HG03095 (cell line): ENCODE data around the gene GPER1.
A peak's percentile ranks its signal among the peaks of the same experiment; 100 is the strongest.
"Not testable (repeated sequence)": the region's sequence is repeated elsewhere in the genome, so short reads cannot be mapped to it uniquely, and the experiment has no call there.

ENCODE experiments used
- ATAC-seq: cut with Tn5 transposase; IDR thresholded peaks from one replicate; pipeline ENCODE4 v1.9.1; 2021; ENCODE audit warnings: moderate library complexity; ENCODE audit not compliant: unreplicated experiment

The GPER1 gene

DNA sequence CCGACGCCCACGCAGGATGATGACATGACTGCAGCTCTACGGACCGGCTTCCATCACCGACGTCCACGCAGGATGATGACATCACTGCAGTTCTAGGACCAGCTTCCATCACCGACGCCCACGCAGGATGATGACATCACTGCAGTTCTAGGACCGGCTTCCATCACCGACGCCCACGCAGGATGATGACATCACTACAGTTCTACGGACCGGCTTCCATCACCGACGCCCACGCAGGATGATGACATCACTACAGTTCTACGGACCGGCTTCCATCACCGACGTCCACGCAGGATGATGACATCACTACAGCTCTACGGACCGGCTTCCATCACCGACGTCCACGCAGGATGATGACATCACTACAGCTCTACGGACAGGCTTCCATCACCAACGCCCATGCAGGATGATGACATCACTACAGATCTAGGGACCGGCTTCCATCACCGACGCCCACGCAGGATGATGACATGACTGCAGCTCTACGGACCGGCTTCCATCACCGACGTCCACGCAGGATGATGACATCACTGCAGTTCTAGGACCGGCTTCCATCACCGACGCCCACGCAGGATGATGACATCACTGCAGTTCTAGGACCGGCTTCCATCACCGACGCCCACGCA is 28.6 kb downstream of the GPER1 start:
- ATAC-seq: not testable (repeated sequence)

DNA sequence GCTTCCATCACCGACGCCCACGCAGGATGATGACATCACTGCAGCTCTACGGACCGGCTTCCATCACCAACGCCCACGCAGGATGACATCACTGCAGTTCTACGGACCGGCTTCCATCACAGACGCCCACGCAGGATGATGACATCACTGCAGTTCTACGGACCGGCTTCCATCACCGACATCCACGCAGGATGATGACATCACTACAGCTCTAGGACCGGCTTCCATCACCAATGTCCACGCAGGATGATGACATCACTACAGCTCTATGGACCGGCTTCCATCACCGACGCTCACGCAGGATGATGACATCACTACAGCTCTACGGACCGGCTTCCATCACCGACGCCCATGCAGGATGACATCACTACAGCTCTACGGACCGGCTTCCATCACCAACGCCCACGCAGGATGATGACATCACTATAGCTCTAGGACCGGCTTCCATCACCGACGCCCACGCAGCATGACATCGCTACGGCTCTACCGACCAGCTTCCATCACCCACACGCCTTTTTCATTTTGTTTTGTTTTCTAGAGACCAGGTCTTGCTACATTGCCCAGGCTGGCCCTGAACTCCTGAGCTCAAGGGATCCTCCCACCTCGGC is 29.5 kb downstream of the GPER1 start:
- ATAC-seq: no peak

DNA sequence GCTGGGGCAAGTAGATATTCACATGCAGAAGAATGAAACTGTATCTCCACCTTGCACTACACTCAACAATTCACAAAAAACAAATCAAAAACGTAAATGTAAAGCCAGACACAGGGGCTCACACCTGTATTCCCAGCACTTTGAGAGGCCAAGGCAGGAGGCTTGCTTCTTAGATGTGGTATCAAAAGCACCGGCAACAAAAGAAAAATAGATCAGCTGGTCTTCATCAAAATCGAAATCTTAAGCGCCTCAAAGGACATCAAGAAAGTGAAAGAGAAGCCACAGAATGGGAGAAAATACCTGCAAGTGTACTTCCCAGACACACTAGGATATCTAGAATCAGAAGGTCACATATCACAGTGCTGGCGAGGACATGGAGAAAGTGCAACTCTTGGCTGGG is 31.3 kb downstream of the GPER1 start:
- ATAC-seq: no peak

DNA sequence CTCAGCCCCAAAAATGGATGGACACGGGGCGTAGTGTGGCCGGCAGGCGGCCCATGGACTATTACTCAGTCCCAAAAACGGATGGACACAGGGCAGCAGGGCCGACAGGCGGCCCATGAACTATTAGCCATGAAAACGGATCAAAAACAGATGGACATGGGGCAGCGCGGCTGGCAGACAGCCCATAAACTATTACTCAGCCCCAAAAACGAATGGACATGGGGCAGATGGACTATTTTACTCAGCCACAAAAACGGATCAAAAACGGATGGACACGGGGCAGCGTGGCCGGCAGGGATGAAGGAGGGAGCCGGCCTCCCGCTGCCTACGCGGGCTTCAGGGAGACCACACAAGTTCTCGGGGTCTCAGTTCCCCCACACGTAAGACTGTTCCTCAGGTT is 32.9 kb downstream of the GPER1 start:
- ATAC-seq: no peak

DNA sequence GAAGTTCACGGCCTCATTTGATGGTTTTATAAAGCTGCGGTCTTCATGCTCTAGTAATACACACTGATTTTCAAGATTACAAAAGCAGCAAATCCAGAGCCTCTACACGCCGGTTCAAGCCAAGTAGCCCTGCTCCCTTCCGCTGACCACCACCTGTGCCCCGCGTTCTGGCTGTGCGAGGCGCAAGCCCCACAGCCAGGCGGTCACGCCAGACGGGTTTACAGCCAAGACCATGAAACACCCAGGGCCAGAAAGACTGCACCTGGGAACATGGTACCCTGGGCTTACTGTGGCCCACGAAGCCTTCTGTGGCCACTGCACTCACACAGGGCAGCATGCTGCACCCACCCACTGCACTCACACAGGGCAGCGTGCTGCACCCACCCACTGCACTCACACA is 33.6 kb downstream of the GPER1 start:
- ATAC-seq: no peak

DNA sequence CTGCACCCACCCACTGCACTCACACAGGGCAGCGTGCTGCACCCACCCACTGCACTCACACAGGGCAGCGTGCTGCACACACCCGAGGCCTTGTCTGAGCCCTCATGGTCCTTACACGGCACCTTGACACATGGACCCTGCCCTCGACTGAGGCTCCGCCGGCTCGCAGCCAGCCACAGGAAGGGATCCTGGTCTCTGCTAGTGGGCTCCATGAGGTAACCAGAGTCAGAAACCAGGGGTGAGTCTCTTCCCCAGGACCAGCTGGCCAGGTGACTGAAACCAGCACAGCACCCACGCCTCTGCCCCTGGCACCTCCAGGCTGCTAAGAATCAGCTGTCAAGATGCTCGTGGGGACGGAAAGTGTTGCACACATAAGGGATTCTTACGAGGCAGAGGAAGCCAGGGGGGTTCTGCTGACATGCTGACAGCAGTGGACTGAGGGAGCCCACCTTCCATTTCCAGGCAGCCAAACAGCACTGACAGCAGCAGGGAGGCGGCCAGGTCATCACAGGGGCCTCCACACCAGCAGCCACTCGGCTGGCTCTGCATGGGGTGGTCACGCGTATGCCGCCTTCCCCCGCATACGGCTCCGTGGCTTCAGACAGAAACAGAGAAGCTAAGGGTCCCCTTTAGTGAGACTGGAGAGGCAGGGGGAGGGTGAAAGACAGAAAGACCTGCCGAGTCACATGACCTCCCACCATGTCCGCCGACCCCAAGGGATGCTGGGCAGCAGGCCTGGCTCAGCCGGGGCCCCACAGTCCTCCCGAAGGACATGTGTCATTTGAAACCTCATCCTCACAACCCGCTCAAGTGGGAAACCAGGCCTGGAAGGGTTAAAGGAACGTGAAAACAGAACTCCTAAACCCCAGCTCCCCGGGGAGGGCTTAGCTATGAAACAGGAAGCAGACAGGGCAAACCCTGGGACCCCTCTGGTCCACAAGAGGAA is 34.2 kb downstream of the GPER1 start:
- no peak for ATAC-seq

DNA sequence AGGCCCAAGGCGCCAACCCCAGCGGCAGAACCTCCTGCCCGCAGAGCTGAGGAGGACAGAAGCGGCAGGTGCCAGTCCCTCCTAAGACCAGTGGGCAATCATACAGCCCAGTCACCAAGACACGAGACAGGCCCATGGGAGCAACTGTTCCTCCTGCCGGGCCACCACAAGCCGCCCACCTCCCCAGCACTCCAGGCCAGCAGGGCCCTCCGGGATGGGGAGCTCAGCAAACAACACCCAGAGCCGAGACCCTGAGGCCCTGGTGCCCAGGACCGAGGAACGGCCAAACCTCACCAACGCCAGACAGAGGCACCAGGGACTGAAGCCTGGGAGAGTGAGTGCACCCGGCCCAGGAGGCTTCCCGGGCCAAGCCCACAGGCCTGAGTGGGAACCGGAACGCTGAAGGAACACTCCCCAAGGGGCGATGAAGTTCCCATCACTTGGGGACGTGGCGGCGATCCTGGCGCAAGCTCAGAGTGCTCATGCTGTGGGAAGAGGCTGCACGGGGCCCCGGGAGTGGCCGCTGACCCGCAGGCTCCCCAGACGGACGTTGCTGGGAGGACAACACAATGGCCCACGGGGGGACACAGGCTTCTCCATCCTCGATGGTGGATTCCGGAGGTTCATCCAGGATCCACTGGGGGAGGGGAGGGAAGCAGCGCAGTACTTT is 35.1 kb downstream of the GPER1 start:
- ATAC-seq: no peak

DNA sequence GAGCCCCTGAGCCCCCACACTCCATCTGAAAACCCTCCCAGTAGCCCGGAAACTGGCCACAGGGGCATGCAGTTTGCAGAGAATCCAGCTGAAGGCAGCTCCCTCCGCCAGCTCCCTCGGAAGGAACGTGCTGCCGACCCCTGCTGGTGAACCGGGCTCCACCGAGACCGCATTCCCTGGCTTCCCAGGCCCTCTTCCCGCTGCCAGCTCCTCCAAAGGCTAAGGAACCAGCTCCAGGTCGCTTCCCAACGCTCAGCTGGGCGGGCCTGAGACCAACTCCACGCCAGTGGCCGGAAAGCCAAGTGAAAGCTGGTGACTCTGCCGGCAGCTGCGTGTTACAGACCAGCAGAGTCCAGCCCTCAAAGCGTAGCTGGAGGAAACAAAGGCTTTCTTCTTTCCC is 35.8 kb downstream of the GPER1 start:
- ATAC-seq: no peak

DNA sequence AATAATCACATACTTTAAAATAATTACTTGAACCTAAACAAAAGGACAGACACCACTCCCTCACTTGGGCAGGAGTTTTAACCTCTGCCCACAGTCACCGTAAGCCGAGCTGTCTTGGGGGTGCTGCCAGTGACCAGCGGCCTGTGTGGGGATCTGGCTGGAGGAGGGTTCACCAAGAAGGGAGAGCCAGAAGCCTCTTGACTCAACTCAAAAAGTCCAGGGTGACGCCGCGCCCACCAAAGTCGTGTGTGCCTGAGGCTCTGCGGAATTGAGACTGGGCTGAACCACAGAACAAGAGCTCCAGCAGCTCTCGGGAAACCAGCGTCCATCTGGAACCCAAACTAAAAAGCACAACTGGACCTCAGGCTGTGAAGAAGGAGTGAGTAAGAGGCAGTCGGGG is 36.3 kb downstream of the GPER1 start:
- ATAC-seq: no peak

DNA sequence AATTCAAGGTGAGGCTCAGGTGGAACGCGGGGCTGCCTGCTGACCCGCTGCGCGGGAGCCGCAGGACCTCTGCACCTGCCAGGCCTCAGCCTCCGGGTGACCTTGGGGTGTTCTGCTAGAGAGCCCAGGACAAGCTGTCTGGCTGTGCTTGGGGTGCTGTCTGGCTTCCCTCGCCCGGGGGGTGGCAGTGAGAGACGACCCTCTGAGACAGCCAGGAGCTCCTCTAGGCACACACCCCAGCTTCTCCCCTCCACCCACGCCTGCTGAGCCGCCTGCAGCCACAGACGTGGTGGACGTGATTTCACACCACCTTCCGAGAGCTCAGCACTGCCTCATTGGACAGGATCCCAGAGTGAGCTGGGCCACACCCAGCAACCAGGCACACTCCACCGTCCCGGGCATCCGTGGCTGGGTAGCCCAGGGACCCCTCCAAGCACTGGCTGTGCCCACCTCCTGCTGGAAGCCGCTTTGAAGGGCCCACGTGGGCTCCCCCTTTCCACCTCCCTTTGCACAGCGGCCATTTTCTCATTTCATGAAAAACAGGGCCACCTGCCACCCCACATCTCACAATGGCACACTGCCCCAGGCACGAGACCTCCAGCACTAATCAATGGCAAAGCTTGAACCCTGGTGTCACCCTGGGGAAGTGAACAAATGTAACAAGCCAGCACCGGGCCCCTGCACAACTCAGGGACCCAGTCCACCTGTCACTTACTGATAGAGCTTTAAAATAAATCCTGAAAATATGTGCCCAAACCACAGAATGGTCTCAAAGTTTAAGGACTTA is 37.1 kb downstream of the GPER1 start:
- ATAC-seq: no peak

DNA sequence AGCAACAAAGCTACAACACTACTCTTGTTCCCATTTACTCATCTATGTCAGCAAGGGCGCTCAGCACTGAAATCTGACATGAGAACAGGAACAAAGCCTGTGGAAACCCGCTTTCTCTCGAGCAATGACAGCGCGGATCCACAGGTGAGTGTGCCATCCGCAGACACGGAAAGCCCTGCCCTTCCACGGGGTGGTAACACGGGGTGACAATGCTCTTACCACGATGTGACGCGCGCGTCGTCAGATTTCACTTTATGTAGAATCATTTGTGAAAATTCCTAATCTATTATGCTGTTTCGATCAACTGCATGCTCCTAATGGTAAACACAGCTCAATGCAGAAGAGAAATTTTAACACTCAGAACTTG is 37.7 kb downstream of the GPER1 start:
- no peak for ATAC-seq

DNA sequence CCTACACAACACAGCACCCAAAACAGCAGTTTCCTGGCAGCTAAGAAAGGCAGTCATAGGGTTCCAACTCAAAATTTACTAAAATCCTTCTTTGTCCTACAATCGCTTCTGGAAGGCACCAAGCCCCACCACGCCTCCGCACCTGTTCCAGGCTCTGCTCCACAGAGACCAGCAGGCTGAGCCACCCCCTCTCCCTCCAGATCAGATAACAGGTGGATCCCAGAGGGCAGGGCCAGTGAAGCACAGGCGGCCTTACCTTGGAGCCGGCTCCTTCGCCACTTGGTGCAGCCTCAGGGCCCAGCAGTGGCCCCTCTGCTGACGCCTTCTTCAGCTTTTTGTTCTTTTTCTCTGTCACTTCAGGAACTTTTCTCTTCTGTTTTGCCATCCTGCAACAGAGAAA is 39.1 kb downstream of the GPER1 start:
- no peak for ATAC-seq

DNA sequence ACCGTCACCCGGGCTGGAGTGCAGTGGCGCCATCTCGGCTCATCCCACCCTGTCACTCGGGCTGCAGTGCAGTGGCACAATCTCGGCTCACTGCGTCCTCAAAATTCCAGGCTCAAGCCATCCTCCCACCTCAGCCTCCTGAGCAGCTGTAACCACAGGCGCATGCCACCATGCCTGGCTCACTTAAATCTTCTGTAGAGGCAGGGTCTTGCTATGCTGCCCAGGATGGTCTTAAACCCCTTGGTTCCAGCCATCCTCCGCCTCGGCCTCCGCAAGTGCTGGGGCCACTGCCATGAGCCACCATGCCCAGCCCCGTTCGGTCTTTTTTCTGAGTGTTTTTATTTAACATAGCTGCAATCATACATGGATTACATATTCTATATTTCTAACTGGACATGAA is 41.5 kb downstream of the GPER1 start:
- ATAC-seq: no peak

DNA sequence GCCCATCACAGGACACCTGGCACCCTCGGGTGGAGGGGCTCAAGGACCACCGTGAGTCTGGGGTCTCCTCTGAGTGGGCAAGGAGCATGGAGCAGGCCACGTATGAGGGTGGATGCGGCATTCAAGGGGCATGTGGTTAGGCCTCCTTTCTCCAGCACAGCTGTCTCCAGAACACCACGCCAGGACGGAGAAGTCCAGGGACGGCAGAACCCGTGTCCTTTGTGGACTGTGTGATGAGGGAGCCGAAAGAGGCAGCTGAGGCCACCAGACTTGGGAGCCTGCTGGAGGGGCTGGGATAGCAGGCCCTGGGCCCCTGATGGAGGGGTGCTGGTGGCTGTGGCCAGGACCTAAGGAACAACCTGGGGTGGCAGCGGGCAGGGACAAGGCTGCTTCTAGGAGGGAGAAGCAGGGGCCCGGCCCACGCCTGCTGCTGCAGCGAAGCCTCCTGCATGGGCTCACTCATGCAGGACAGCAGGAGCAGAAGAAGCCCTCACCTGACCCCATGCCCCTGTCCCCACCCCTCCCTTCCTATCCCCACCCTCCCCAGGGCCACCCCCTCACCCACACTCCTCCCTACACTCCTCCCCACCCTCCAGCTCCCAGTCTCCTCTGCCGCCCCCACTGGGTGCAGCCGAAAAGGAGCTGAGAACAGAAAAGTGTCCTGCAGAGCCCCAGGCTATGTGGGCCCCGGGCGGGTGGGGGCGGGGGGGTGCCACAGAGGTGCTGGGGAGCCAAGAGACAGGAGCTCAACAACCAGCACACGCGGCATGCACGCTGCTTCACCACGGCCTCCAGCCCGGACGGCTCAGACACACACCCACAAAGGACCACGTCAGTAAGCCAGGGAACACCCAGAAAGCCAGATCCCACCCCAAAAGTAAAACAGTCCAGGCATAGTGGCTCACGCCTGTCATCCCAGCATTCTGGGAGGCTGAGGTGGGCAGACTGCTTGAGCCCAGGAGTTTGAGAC is 42.4 kb downstream of the GPER1 start:
- no peak for ATAC-seq

DNA sequence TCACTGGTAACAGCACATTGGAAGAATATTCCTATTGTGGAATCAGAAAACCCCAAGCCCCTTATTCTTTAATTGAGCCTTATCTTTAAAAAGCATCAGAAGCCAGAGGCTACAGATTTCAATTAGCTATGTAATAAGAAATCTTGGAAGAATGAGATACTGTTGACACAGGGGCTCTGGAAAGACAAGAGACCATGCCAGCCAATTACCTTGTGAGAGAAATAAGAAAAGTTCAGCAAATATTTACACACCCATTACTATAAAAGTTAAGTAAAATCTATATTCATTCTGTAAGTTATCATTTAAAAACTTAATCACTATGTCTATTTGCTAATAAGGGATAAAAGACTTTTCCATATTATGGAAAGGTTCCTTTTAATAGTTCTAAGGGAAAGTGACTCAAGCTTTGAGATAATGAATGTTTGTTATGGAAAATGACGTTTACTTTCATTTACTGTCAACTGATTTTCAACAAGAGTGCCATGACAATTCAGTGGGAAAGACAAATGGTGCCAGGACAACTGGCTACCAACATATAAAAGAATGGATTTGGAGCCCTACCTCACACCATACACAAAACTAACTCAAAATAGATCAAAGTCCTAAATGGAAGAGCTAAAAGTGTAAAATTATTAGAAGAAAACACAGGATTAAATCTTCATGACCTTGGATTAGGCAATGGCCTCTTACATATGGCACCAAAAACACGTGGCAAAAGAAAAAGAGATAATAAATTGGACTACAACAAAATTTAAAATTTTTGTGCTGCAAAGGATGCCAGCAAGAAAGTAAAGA is 43.8 kb downstream of the GPER1 start:
- ATAC-seq: no peak

DNA sequence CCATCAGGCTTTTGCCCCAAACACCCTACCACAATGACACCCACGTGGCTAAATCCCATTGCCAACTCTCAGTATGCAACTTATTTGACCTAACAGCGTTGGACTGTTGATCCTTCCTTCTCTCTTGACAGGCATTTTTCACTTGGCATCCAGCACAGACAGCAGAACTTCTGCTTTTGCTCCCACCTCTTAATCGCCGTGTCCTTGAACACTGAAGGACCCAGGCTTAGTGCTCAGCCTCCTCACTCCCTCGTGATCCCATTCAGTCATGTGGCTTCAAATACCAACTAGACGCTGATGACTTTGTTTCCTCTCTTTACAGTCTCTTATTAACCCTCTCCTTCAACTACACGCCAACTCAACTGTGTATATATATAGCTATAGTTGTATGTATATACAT is 47.0 kb downstream of the GPER1 start:
- ATAC-seq: no peak

DNA sequence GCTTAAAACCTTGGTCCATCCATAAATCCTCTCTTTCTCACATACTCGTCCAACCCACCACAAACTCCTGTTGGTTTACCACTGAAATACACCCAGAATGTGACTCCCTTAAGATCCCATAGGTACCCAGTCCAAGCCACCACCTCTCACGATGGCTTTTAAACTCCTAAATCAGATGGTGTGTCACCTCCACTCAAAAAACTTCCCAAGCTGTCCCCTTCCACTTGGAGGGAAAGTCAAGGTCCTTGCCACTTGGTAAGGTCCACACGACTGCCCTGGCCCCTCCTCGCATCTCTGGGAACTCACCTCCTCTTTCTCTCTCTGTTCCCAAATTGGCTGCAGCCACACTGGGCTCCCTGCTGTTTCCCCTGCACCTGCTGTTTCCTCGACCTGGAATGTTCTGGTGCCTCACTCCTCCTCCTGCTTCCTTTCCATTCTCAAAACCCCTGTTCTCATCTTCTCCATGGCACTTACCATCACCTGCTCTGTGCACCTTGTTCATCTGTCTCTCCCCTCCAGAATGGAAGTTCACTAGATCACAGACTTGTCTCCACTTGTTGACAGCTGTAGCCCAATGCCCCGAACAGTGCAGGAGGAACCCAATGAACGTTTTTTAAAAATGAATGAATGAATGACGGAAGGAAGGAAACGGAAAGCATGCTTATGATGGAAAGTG is 49.1 kb downstream of the GPER1 start:
- ATAC-seq: no peak

DNA sequence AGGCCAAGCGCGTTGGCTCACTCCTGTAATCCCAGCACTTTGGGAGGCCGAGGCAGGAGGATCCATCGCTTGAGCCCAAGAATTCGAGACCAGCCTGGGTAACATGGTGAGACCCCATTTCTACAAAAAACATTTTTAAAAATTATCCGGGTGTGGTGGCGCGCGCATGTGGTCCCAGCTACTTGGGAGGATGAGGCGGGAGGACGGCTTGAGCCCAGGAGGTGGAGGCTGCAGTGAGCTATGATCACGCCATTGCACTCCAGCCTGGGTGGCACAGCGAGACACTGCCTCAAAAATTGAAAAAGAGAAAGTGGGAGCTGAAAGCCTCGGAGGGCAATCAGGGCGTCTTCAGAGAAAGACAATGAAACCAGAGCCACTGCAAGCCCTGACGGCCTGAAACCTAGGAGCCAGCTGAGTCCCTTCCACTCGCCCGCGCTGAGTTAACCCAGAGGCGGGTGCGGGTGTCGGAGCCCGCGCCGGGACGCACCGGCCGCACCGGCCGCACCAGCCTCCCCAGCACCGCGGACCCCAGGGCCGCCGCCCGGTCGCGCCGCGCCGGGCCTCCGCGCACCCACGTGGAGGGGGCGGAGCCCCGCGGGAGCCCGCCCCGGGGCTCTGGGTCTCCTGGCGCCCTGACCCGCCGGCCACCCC is 49.7 kb downstream of the GPER1 start:
- peak; percentile 46 for ATAC-seq
